ENCODE data around the gene PPP5C.
"Not testable (repeated sequence)": the region's sequence is repeated elsewhere in the genome, so short reads cannot be mapped to it uniquely, and the experiment has no call there.

Gene PPP5C

GRCh38 chr19:46361915-46362314 lies 15.0 kb downstream of the PPP5C start:
- no peak for FAIRE-seq
- no peak for DNase-seq (ENCODE audit: insufficient read length, low spot score)

GRCh38 chr19:46364359-46364758 lies 17.5 kb downstream of the PPP5C start:
- no peak for FAIRE-seq
- DNase-seq (ENCODE audit: insufficient read length, low spot score), result no peak

DNA sequence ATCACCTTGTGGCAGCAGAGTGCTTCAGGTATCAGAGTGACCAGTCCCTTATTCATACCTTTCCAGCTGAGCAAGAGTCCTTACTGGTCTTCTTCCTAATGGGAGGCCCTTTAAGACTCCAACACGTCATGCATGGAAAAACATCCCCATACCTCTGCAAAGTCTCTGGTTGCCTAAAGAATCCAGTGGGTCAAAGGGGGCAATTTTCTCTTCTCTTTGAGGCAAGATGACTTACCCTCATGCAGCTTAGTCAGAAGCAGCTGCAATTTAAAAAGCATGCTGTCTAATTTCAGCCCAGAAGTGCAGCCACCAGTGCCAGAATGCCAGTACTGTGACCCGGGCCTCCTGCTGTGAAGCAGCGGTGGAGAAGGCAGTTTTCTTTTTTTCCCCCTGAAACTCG lies 18.7 kb downstream of the PPP5C start:
- DNase-seq (ENCODE audit: insufficient read length, low spot score), result no peak
- no peak for FAIRE-seq

- FAIRE-seq, result no peak
- DNase-seq (ENCODE audit: insufficient read length, low spot score), result no peak
Measured at GRCh38 chr19:46366620-46367292, 19.9 kb downstream of the PPP5C start.

DNA sequence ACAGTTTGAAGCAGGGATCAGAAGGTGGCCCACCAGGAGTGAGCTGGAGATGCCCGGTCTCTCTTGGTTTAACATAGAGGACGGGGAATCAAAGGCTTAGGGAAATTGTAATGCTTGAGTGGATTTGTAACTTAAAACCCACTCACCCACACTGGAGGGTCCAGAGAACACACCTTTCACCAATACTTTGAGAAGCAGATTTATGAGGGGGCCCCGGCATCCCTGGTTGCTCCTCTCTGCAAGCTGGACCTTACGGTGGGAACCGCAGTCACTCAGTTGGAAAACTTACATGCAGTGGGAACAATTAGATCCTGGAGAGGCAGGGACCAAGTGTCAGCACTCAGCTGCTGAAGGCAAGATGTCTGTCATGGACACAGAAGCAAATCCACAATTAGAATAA lies 20.5 kb downstream of the PPP5C start:
- no peak for DNase-seq (ENCODE audit: insufficient read length, low spot score)
- FAIRE-seq, result no peak

DNA sequence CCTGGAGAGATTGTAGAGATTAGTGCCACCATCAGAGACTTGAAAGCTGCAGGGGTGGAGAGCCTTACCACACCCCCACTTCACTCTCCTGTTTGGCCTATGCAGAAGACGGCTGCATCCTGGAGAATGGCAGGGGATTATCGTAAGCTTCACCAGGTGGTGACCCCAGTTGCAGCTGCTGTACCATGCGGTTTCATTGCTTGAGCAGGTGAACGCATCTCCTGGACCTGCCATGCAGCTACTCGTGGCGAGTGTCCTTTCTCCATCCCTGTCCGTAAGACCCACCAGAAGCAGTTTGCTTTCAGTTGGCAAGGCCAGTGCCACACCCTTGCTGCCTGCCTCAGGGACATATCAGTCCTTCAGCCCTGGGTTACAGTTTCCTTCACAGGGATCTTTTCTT lies 21.2 kb downstream of the PPP5C start:
- DNase-seq (ENCODE audit: insufficient read length, low spot score), result no peak
- no peak for FAIRE-seq

DNA sequence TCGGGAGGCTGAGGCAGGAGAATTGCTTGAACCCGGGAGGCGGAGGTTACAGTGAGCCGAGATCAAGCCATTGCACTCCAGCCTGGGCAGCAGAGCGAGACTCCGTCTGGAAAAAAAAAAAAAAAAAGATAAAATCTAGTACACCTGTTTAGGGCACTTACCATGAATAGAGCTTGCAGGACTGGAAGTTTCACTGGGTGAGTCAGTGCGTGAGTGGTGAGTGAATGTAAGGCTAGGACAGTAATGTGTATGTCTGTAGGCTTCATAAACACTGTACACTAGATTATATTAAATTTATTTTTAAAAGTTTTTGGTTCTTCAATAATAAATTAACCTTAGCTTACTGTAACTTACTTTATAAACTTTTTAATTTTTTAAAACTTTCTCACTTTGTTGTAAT lies 22.9 kb downstream of the PPP5C start:
- DNase-seq (ENCODE audit: insufficient read length, low spot score) (no peak), FAIRE-seq (no peak)

DNA sequence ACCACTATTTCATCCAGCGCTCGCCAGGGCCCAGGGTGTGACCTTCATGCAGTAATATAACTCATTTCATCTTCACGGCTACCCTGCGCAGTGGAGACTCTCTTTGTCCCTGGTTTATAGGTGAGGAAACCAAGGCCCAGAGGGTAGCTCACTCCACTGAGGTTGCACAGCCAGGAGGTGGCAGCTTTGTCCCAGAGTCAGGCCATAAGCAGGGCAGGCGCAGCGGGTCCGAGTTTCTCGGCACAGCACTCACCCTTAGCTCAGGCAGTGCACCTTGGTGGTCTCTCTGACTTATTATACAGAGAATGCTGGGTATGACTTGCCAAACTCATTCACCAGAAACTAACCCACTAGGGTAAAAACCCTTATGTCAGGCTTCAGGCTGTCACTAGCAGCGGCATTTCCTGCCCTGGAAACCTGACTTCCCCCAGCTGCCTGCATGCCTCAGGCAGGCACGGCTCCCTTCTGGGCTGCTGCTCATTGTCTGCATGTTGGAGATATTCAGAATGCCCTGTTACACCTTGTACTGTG lies 24.5 kb downstream of the PPP5C start:
- FAIRE-seq (no peak), DNase-seq (ENCODE audit: insufficient read length, low spot score) (no peak)

GRCh38 chr19:46372901-46373490 lies 26.1 kb downstream of the PPP5C start:
- FAIRE-seq, result peak; percentile 67

DNA sequence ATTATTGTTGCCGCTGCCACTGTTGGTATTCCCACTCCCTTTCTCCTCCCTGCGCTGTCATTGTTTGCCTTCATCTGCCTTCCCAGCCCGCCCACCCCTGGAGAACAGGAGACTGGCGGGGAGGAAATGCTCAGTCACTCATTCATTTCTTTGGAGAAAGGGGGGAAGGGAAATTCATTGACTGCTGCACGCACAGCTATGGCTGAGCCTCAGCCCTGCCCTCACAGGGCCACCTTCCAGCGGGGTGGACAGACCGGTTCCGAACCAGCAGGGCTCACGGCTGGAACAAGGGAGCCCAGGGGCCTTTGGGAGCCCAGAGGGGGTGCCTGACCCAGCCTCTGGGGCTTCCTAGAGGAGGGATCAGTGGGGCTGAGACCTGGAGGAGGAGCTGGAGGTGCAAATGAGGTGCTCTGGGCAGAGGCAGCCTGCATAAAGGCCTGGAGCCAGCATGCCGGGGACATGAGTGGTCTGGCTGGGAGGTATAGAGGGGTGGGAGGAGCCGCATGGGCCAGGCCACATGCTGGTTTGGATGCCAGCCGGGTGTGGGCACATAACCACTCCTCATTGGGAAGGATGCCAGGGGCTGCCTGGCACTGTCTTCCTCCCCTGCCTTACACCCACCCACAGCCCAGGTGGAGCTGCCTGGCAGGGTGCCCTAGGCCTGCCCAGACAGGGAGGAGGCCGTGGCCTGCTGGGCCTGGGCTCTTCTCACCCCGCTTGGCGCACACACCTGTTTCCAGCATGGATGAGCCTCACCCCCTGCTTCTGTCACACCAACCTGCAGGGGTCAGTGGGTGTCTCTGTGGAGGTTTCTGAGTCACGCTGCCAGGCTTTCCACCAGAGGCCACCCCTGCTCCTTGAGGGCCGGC lies 26.8 kb downstream of the PPP5C start:
- FAIRE-seq (peak; percentile 84), DNase-seq (ENCODE audit: insufficient read length, low spot score) (peak; percentile 46)

More at GRCh38 chr19:46372901-46373490, 26.1 kb downstream of the PPP5C start:
- DNase-seq (ENCODE audit: insufficient read length, low spot score), result no peak

DNA sequence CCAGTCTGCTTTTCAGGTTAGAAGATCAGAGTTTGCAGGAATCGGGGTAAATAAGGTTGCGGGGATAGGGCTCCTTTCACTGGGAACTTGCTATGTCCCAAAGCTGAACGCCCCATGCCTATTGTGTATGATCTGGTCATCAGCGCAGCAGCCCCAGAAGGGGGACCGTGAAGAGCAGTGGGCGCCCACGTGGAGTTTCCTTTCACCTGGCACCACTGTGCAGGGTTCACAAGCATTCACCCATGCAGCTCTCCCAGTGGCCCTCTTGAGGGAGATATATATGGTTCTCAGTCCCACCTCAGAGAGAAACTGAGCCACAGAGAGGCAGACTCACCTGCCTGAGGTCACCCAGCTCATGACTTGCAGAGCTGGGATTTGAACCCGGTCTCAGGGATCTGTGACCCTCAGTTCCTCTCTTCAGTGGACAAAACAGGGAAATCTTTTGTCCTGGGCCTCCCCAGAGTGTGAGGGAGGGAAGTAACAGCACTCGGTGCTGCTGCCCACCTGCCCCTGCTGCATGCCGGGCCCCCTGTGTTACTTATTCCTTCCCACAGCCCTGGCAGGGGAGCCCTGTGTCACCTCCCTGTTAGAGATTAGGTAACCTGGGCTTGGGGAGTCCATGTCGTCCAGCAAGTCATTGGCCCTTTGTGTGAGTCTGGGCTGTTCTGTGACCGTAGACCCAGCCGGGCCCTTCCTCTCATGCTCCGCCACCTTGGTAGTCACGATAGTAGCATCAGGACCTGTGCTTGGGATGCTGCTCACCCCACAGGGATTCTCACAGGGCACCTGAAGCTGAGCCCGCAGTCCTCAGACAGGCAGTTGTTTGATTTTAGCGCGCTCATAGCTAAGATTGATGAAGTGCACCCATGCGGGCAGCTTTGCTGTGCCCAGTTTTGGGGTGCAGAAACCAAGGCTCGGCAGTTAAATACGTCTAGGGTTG lies 27.9 kb downstream of the PPP5C start:
- DNase-seq (ENCODE audit: insufficient read length, low spot score) (no peak), FAIRE-seq (no peak)

DNA sequence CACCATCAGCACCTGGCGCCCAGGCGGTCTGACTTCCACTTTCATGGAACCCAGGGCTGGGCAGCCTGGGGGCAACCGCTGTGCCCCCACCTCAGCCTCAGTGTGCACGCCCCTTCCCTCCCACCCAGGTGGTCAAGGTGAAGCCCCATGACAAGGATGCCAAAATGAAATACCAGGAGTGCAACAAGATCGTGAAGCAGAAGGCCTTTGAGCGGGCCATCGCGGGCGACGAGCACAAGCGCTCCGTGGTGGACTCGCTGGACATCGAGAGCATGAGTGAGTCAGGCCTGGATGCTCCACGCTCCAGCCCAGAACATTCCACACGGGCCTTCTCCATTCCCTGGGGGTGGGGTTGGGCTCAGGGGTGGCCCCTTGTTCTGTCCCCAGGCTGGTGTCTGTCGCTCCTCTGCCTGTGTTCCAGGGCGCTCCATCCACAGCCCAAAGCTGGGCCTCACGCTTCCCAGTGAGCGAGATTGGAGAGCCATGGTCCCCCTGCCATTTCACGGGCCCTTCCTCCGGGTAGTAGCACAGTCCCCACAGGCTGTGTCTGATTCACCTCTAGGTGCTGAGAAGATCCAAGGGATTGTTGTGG lies 28.7 kb downstream of the PPP5C start:
- DNase-seq (ENCODE audit: insufficient read length, low spot score), result not testable (repeated sequence)
- peak; percentile 70 for FAIRE-seq

GRCh38 chr19:46376241-46377153 lies 29.6 kb downstream of the PPP5C start:
- FAIRE-seq (no peak), DNase-seq (ENCODE audit: insufficient read length, low spot score) (no peak)

GRCh38 chr19:46378268-46378667 lies 31.4 kb downstream of the PPP5C start:
- FAIRE-seq (no peak), DNase-seq (ENCODE audit: insufficient read length, low spot score) (no peak)

DNA sequence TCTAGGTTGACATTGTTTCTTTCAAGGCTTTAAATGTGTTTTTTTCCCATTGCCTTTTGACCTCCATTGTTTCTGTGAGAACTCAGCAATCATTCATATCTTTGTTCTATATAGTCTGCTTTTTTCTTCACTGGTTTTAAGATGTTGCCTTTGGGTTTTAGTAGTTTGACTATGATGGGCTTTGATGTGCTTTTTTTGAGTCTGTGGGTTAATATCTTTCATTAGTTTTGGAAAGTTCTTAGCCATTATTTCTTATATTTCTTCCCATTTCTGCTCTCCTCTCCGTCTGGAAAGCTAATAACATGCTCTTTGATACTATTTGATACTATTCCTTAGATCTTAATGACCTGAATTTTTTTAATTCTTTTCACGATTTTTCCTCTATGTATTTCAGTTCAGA lies 33.8 kb downstream of the PPP5C start:
- FAIRE-seq, result no peak
- no peak for DNase-seq (ENCODE audit: insufficient read length, low spot score)

DNA sequence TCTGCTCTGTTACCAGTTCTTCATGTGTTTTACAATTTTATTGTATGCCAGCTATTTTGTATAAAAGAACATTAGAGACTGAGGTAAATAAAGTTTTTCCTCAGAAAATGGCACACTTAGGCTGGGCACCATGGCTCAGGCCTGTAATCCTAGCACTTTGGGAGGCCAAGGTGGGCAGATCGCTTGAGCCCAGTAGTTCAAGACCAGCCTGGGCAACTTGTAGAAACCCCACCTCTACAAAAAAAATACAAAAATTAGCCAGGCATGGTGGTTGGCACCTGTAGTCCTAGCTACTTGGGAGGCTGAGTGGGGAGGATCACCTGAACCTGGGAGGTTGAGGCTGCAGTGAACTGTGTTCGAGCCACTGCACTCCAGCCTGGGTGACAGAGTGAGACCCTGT lies 34.5 kb downstream of the PPP5C start:
- DNase-seq (ENCODE audit: insufficient read length, low spot score) (no peak), FAIRE-seq (no peak)

- FAIRE-seq, result no peak
- no peak for DNase-seq (ENCODE audit: insufficient read length, low spot score)
Measured at GRCh38 chr19:46381756-46382345, 35.0 kb downstream of the PPP5C start.

DNA sequence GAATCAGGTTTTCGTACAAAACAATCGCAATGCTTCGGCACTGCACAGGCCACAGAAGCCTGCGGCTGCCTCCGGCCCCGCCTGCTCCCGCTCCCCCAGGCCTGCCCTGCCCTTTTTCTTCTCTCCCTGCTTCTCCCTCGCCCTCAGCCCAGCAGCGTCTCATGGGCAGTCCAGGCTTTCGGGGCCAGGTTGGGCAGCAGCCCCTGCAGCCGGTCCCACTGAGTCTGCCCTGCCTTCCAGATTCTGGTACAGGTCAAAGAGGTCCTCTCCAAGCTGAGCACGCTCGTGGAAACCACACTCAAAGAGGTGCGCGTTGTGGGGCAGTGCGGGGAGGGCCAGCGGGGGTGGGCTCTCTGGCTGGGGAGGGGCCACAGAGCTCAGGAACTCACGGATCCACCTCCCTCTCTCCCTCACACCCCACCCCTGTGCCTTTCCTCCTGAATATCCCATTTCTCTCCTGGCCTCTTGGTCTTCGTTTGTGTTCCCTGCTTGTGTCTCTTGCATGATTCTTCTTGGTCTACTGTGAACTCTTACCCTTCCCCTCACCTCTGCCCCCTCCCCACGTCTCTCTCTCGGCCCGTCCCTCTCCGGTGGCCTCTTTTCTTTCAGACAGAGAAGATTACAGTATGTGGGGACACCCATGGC lies 36.4 kb downstream of the PPP5C start:
- FAIRE-seq (no peak), DNase-seq (ENCODE audit: insufficient read length, low spot score) (no peak)

Measured in HTR-8/SVneo (cell line).